IPS-18c (cell line): ENCODE data around the gene CRLF3.
"Not testable (repeated sequence)": the region's sequence is repeated elsewhere in the genome, so short reads cannot be mapped to it uniquely, and the experiment has no call there.

Source experiments
- H3K4me3 ChIP-seq: 2 replicates; pipeline ENCODE4 v1.7.0; 2013; ENCODE audit warnings: low read depth, mild to moderate bottlenecking, low read length, moderate library complexity; ENCODE audit not compliant: insufficient read depth
- H3K9me3 ChIP-seq: one replicate; pipeline ENCODE4 v1.6.1; 2013; ENCODE audit warnings: mild to moderate bottlenecking, low read length, moderate library complexity; ENCODE audit not compliant: control insufficient read depth, insufficient read depth

The CRLF3 gene

GRCh38 chr17:30821871-30822723, 2.4 kb downstream of the CRLF3 start:
- no peak overlapping the region for H3K4me3 ChIP-seq

GRCh38 chr17:30819971-30820705, 4.4 kb downstream of the CRLF3 start:
- H3K9me3 ChIP-seq, result no peaks in the 10 kb centered on the region
- H3K4me3 ChIP-seq, result no peak overlapping the region

More at GRCh38 chr17:30821871-30822723, 2.4 kb downstream of the CRLF3 start:
- H3K9me3 ChIP-seq, result no peaks in the 10 kb centered on the region

- H3K9me3 ChIP-seq, result no peaks in the 10 kb centered on the region
- no peak overlapping the region for H3K4me3 ChIP-seq
These were observed 8.3 kb downstream of the CRLF3 start for GRCh38 chr17:30816165-30816564.

GRCh38 chr17:30814860-30815259, 9.6 kb downstream of the CRLF3 start:
- H3K4me3 ChIP-seq, H3K9me3 ChIP-seq: not testable (repeated sequence)

- not testable (repeated sequence) for H3K9me3 ChIP-seq, H3K4me3 ChIP-seq
These were observed 10.3 kb downstream of the CRLF3 start for GRCh38 chr17:30814236-30814635.

- Histone ChIP-seq H3K4me3 (no peak overlapping the region), H3K9me3 (no peaks in the 10 kb centered on the region)
These were observed 12.0 kb downstream of the CRLF3 start for GRCh38 chr17:30812218-30813177.

GRCh38 chr17:30809867-30810266, 14.6 kb downstream of the CRLF3 start:
- Histone ChIP-seq H3K9me3 (no peaks in the 10 kb centered on the region), H3K4me3 (no peak overlapping the region)

GRCh38 chr17:30808785-30809286, 15.7 kb downstream of the CRLF3 start:
- H3K9me3 ChIP-seq, result no peaks in the 10 kb centered on the region
- H3K4me3 ChIP-seq, result no peak overlapping the region

- no peak overlapping the region for H3K4me3 ChIP-seq
- no peaks in the 10 kb centered on the region for H3K9me3 ChIP-seq
These were observed 16.6 kb downstream of the CRLF3 start for GRCh38 chr17:30807896-30808295.

GRCh38 chr17:30805944-30806456, 18.5 kb downstream of the CRLF3 start:
- no peak overlapping the region for H3K4me3 ChIP-seq
- no peaks in the 10 kb centered on the region for H3K9me3 ChIP-seq

GRCh38 chr17:30801671-30802070, 22.8 kb downstream of the CRLF3 start:
- Histone ChIP-seq H3K4me3 (no peak overlapping the region), H3K9me3 (no peaks in the 10 kb centered on the region)

- no peaks in the 10 kb centered on the region for H3K9me3 ChIP-seq
These were observed 28.5 kb downstream of the CRLF3 start for GRCh38 chr17:30796016-30796415.

GRCh38 chr17:30794372-30794771, 30.1 kb downstream of the CRLF3 start:
- Histone ChIP-seq H3K4me3 (no peak overlapping the region), H3K9me3 (no peaks in the 10 kb centered on the region)

More at GRCh38 chr17:30796016-30796415, 28.5 kb downstream of the CRLF3 start:
- no peak overlapping the region for H3K4me3 ChIP-seq

GRCh38 chr17:30793282-30793977, 31.1 kb downstream of the CRLF3 start:
- no peaks in the 10 kb centered on the region for H3K9me3 ChIP-seq
- H3K4me3 ChIP-seq, result no peak overlapping the region

- H3K9me3 ChIP-seq, result no peaks in the 10 kb centered on the region
- H3K4me3 ChIP-seq, result no peak overlapping the region
These were observed 34.2 kb downstream of the CRLF3 start for GRCh38 chr17:30790279-30790678.

- Histone ChIP-seq H3K9me3 (no peaks in the 10 kb centered on the region), H3K4me3 (no peak overlapping the region)
These were observed 35.6 kb downstream of the CRLF3 start for GRCh38 chr17:30788918-30789317.
